ENCODE results near the gene TMPRSS7.

GRCh38 chr3:112116748-112117186, 82.2 kb downstream of the TMPRSS7 start:
- TF ChIP-seq CTCF (IDR thresholded peaks at IDR 0.05) (no peak), EP300 (IDR thresholded peaks at IDR 0.05) (no peak), POLR2AphosphoS5 (IDR thresholded peaks at IDR 0.05) (no peak), POLR2A (IDR thresholded peaks at IDR 0.05; ENCODE audit: low read depth) (no peak)

Measured in esophagus muscularis mucosa (tissue), 4 donors.